AG04449 (cell line): ENCODE results near the gene LRRIQ1.

Source experiments
- CTCF ChIA-PET: fragments of 350-600 bp; formaldehyde crosslinking; extraction: SDS; loops from one replicate; lab custom pipeline; 2021; ENCODE audit warnings: antibody characterized with exemption; lab: Yijun Ruan, JAX
- POLR2A ChIA-PET: fragments of 400-600, 350-600 bp; formaldehyde crosslinking; extraction: SDS; loops from one replicate; lab custom pipeline; 2020; ENCODE audit warnings: antibody characterized with exemption, inconsistent platforms; lab: Yijun Ruan, JAX
- DNase-seq: peaks from one replicate; pipeline ENCODE4 v3.0.0-alpha.2; 2010; ENCODE audit warnings: low read depth, low spot score
- H3K4me3 ChIP-seq: 2 replicates; pipeline ENCODE4 v1.5.1; 2011; ENCODE audit warnings: low read depth, mild to moderate bottlenecking, control low read depth, low read length
- CTCF ChIP-seq: IDR thresholded peaks from one replicate; pipeline ENCODE4 v1.5.1; 2011; ENCODE audit warnings: mild to moderate bottlenecking, moderate library complexity, low read length, control low read depth, inconsistent platforms; ENCODE audit not compliant: insufficient read depth; ENCODE audit errors: missing control alignments

The LRRIQ1 gene

DNA sequence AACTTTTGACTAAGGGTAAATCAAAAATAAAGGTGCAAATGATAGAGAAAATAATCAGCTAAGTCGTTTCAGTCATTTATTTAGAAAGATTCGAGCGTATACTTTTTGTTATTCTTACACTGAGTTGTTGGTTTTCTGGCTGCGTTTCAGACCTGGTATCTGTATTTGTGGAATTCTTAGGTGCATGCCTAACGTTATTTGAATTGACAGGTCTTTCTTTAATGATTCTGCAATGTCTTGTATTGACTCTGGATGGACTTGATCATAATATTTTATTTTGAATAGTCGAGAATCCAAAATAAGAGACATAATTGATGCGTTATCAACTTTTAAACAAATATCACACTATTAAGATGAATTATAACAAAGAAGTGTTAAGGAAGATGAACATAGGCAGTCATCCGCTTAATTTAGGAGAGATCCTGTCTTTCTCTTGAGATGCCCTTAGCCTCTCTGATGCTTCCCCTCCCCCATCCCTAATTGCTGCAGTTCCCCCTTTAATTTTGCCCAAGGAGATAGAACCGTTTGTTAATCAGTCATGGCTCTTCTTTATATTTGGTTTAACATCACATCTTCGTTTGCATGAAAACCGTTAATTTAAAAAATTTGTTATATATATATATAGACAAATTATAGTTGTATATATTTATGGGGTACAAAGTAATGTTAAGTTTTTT lies 245.6 kb downstream of the LRRIQ1 start:
- CTCF ChIA-PET = no interaction called here
- H3K4me3 ChIP-seq = no peak overlapping the region

DNA sequence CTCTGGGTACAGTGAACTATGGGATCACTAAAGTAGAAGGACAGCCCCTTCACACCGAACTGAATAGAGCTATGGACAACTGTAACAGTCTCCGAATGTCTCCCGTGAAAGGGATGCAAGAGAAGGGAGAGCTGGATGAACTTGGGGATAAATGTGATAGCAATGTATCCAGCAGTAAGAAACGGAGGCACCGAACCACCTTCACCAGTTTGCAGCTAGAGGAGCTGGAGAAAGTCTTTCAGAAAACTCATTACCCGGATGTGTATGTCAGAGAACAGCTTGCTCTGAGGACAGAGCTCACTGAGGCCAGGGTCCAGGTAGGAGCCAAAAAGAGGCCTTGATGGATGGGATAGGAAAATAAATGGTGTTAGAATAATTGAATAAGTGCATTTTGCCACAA lies 247.4 kb downstream of the LRRIQ1 start:
- TF ChIP-seq CTCF = no peak
- ChIA-PET CTCF (no interaction called here), POLR2A (no interaction called here)
- DNase-seq = no peak
- no peak overlapping the region for H3K4me3 ChIP-seq

More for the DNA sequence above, 245.6 kb downstream of the LRRIQ1 start:
- DNase-seq = no peak
- TF ChIP-seq CTCF = no peak
- POLR2A ChIA-PET = no interaction called here
